H9 (cell line): ENCODE results near the gene DUS2. TPM values are rescaled to one million over a fixed set of nuclear protein-coding genes. Genes with fewer than 3 reads are reported as not detected.

Experiments used
- DNase-seq: peaks from one replicate; pipeline ENCODE4 v3.0.0-alpha.2; 2017
- H2AFZ ChIP-seq: one replicate; pipeline ENCODE4 v1.6.1; 2013; ENCODE audit warnings: mild to moderate bottlenecking, low read length, control low read depth, moderate library complexity
- H2AK5ac ChIP-seq: 2 replicates; pipeline ENCODE4 v1.6.1; 2013; ENCODE audit warnings: low read length, control low read depth, mixed read lengths; ENCODE audit not compliant: insufficient read length
- H2BK120ac ChIP-seq: one replicate; pipeline ENCODE4 v1.6.1; 2013; ENCODE audit warnings: low read depth, mild to moderate bottlenecking, low read length, control low read depth, inconsistent platforms; ENCODE audit not compliant: poor library complexity, severe bottlenecking
- H2BK12ac ChIP-seq: 2 replicates; pipeline ENCODE4 v1.6.1; 2013; ENCODE audit warnings: low read length, control low read depth, mixed read lengths, low read depth; ENCODE audit not compliant: insufficient read length
- H2BK15ac ChIP-seq: 2 replicates; pipeline ENCODE4 v1.6.1; 2013; ENCODE audit warnings: low read depth, low read length, control low read depth
- H2BK20ac ChIP-seq: one replicate; pipeline ENCODE4 v1.6.1; 2013; ENCODE audit warnings: low read depth, mild to moderate bottlenecking, low read length, control low read depth, inconsistent platforms; ENCODE audit not compliant: poor library complexity, severe bottlenecking
- H2BK5ac ChIP-seq: 2 replicates; pipeline ENCODE4 v1.6.1; 2013; ENCODE audit warnings: low read length, control low read depth, mixed read lengths; ENCODE audit not compliant: insufficient read length
- H3K14ac ChIP-seq: 2 replicates; pipeline ENCODE4 v1.6.1; 2013; ENCODE audit warnings: low read length, control low read depth; ENCODE audit not compliant: insufficient read depth
- H3K18ac ChIP-seq: 2 replicates; pipeline ENCODE4 v1.6.1; 2013; ENCODE audit warnings: low read depth, mild to moderate bottlenecking, mixed read lengths, low read length, control low read depth; ENCODE audit not compliant: insufficient read length
- H3K23ac ChIP-seq: 2 replicates; pipeline ENCODE4 v1.6.1; 2013; ENCODE audit warnings: low read length, control low read depth, mixed read lengths, low read depth; ENCODE audit not compliant: insufficient read length
- H3K23me2 ChIP-seq: 2 replicates; pipeline ENCODE4 v1.6.1; 2013; ENCODE audit warnings: low read depth, mild to moderate bottlenecking, mixed read lengths, low read length, control low read depth; ENCODE audit not compliant: insufficient read length, poor library complexity, severe bottlenecking
- H3K27ac ChIP-seq: 2 replicates; pipeline ENCODE4 v1.5.1; 2013; ENCODE audit warnings: low read length, control low read depth, mixed read lengths, low read depth; ENCODE audit not compliant: insufficient read length
- H3K27me3 ChIP-seq: 2 replicates; pipeline ENCODE4 v1.6.1; 2013; ENCODE audit warnings: low read length, control low read depth, inconsistent platforms; ENCODE audit not compliant: insufficient read depth
- H3K4ac ChIP-seq: 2 replicates; pipeline ENCODE4 v1.6.1; 2013; ENCODE audit warnings: low read depth, mild to moderate bottlenecking, control low read depth, inconsistent platforms, low read length, moderate library complexity
- H3K4me1 ChIP-seq: 2 replicates; pipeline ENCODE4 v1.6.1; 2013; ENCODE audit warnings: low read length, control low read depth, inconsistent platforms; ENCODE audit not compliant: insufficient read depth
- H3K4me2 ChIP-seq: 2 replicates; pipeline ENCODE4 v1.6.1; 2013; ENCODE audit warnings: low read length, control low read depth, mixed read lengths; ENCODE audit not compliant: insufficient read length, insufficient read depth
- H3K56ac ChIP-seq: 2 replicates; pipeline ENCODE4 v1.6.1; 2013; ENCODE audit warnings: low read depth, mild to moderate bottlenecking, mixed read lengths, low read length, control low read depth; ENCODE audit not compliant: insufficient read length
- H3K79me1 ChIP-seq: 2 replicates; pipeline ENCODE4 v1.6.1; 2013; ENCODE audit warnings: low read depth, mild to moderate bottlenecking, moderate library complexity, low read length, control low read depth, inconsistent platforms; ENCODE audit not compliant: insufficient read depth, poor library complexity, severe bottlenecking
- H3K79me2 ChIP-seq: 2 replicates; pipeline ENCODE4 v1.6.1; 2013; ENCODE audit warnings: low read length, control low read depth, inconsistent platforms; ENCODE audit not compliant: insufficient read depth
- H3K9ac ChIP-seq: 2 replicates; pipeline ENCODE4 v1.6.1; 2013; ENCODE audit warnings: low read length, control low read depth, mixed read lengths; ENCODE audit not compliant: insufficient read length; ENCODE audit errors: extremely low read depth
- H3K9me3 ChIP-seq: one replicate; pipeline ENCODE4 v1.6.1; 2013; ENCODE audit warnings: low read depth, low read length, inconsistent platforms; ENCODE audit not compliant: control insufficient read depth
- H3T11ph ChIP-seq: one replicate; pipeline ENCODE4 v1.6.1; 2013; ENCODE audit warnings: mild to moderate bottlenecking, low read length, control low read depth, inconsistent platforms
- H4K20me1 ChIP-seq: one replicate; pipeline ENCODE4 v1.6.1; 2013; ENCODE audit not compliant: control insufficient read depth, insufficient read length, insufficient read depth
- H4K5ac ChIP-seq: 2 replicates; pipeline ENCODE4 v1.6.1; 2013; ENCODE audit warnings: low read depth, mild to moderate bottlenecking, mixed read lengths, low read length, control low read depth; ENCODE audit not compliant: insufficient read length
- H4K8ac ChIP-seq: replicated peaks from 2 replicates; pipeline ENCODE4 v1.6.1; 2013; ENCODE audit warnings: low read length, control low read depth, mixed read lengths, low read depth; ENCODE audit not compliant: insufficient read length
- H4K91ac ChIP-seq: 2 replicates; pipeline ENCODE4 v1.6.1; 2013; ENCODE audit warnings: low read depth, mild to moderate bottlenecking, moderate library complexity, mixed read lengths, low read length, control low read depth; ENCODE audit not compliant: insufficient read length
- H3K27ac Mint-ChIP-seq, 3 experiments: 2 replicates in 2 of 3; 3 replicates in 1 of 3; pipeline ENCODE4 v1.8.0; 2020 to 2021; ENCODE audit warnings: mixed read lengths in 3 of 3, mild to moderate bottlenecking in 1 of 3, moderate library complexity in 1 of 3
- H3K27me3 Mint-ChIP-seq: 2 replicates; pipeline ENCODE4 v1.8.0; 2021; ENCODE audit warnings: low read depth, mild to moderate bottlenecking, moderate library complexity, mixed read lengths
- H3K36me3 Mint-ChIP-seq, 3 experiments: 2 replicates in 2 of 3; 3 replicates in 1 of 3; pipeline ENCODE4 v1.8.0; 2020 to 2021; ENCODE audit warnings: low read depth in 3 of 3, mixed read lengths in 3 of 3; ENCODE audit not compliant: insufficient read depth in 1 of 3
- H3K4me1 Mint-ChIP-seq, 2 experiments: 2 replicates each; pipeline ENCODE4 v1.8.0; 2020; ENCODE audit warnings: mixed read lengths in 2 of 2
- H3K4me3 Mint-ChIP-seq, 2 experiments: 2 replicates in 1 of 2; 3 replicates in 1 of 2; pipeline ENCODE4 v1.8.0; 2020 to 2021; ENCODE audit warnings: mild to moderate bottlenecking in 2 of 2, mixed read lengths in 2 of 2, moderate library complexity in 1 of 2
- H3K9me3 Mint-ChIP-seq, 2 experiments: 2 replicates in 1 of 2; 3 replicates in 1 of 2; pipeline ENCODE4 v1.8.0; 2020; ENCODE audit warnings: mild to moderate bottlenecking in 2 of 2, mixed read lengths in 2 of 2, moderate library complexity in 1 of 2
- WGBS: extraction: QIAGEN DNeasy Blood & Tissue Kit; methylation state at CpG from one replicate; pipeline ENCODE4 v1.1.7; 2013; ENCODE audit warnings: missing lambda C conversion rate, low lambda C conversion rate, mixed read lengths; ENCODE audit not compliant: insufficient read length; ENCODE audit errors: extremely low coverage; 5-methylcytosine and 5-hydroxymethylcytosine counted together
- total RNA-seq: library from RNA; stranded (reverse); gene quantifications from 2 replicates; pipeline ENCODE4 v1.2.1, GENCODE V29; 2021
- TF ChIP-seq, protein P1 (sequence below): fragments of 200-600 bp; sonication (generic); conservative IDR thresholded peaks from 3 replicates; pipeline ENCODE4 v1.8.0; 2021; ENCODE audit warnings: antibody characterized with exemption, mild to moderate bottlenecking

DUS2 gene
- total RNA-seq, 1 experiment from 2014 or later: 28.5 TPM

DNA sequence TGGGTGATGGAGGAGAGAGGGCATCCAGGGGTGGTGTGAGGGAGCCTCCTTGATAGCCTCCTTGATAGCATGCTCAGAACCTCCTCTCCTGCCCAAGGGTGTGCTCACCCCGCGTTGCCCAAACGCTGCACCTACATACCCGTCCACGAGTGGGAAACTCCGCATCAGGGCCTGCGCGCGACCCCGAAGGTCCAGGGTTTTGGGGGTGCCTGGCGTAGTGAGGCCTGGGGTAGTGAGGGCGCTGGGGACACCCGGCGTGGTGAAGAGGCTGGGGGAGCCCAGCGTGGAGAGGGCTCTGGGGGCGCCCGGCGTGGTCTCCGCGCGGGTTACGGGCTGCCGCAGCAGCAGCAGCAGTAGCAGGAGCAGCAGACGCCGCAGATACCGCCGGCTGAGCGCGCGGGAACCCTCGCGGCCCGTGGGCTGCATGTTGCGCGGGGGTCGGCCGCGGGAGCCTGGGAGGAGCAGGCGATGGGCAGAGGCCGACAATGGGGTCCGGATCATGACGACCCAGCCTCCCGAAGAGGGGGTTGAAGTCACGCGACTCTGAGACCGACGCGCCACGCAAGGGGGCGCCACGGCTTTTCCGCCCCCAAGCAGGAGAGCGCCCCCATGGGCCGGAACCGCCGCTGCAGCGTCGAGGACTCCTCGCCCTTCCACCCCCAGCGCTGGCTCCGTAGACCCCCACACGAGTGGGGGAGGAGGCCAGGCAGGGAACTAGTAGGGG is 43.0 kb upstream of the DUS2 start, which contains the start of gene DPEP3:
TSS of gene DPEP3 (minus strand) at position 545 of the 724 bp plus-strand sequence. CDS start at position 426, 119 bp downstream.
- Histone ChIP-seq H3K9me3 (no peaks in the 10 kb centered on the region), H2BK20ac (no peak within 1 kb of the TSS), H3K23me2 (no peaks in the 10 kb centered on the region), H4K91ac (no peak within 1 kb of the TSS), H3K14ac (no peak within 1 kb of the TSS; the same call in 1 of the 2 replicates), H3K23ac (no peak within 1 kb of the TSS), H2BK12ac (no peak within 1 kb of the TSS), H2AFZ (no peak within 1 kb of the TSS), H3K4ac (no peak within 1 kb of the TSS), H3K27ac (no peak within 1 kb of the TSS), H3K56ac (no peak within 1 kb of the TSS), H3T11ph (no peak within 1 kb of the TSS), H3K79me2 (no peaks in the 10 kb centered on the region), H3K27me3 (no peaks in the 10 kb centered on the region; the same call in 1 of the 2 replicates), H4K20me1 (no peaks in the 10 kb centered on the region), H2AK5ac (no peak within 1 kb of the TSS), H2BK5ac (no peak within 1 kb of the TSS), H4K8ac (no peak within 1 kb of the TSS), H3K4me1 (peaks cover 2% of the 10 kb centered on the region; the same call in 1 of the 2 replicates), H2BK15ac (no peak within 1 kb of the TSS), H4K5ac (no peak within 1 kb of the TSS), H3K4me2 (no peak within 1 kb of the TSS), H3K79me1 (no peaks in the 10 kb centered on the region), H3K9ac (no peak within 1 kb of the TSS), H2BK120ac (no peak within 1 kb of the TSS), H3K18ac (no peak within 1 kb of the TSS)
- H3K4me1 Mint-ChIP-seq: peaks cover 6 to 8% of the 10 kb centered on the region in 2 experiments
- WGBS: no CpG with 5 or more reads among the region's 62 CpGs
- DNase-seq: peak; percentile 82
- TF ChIP-seq, protein P1, sequence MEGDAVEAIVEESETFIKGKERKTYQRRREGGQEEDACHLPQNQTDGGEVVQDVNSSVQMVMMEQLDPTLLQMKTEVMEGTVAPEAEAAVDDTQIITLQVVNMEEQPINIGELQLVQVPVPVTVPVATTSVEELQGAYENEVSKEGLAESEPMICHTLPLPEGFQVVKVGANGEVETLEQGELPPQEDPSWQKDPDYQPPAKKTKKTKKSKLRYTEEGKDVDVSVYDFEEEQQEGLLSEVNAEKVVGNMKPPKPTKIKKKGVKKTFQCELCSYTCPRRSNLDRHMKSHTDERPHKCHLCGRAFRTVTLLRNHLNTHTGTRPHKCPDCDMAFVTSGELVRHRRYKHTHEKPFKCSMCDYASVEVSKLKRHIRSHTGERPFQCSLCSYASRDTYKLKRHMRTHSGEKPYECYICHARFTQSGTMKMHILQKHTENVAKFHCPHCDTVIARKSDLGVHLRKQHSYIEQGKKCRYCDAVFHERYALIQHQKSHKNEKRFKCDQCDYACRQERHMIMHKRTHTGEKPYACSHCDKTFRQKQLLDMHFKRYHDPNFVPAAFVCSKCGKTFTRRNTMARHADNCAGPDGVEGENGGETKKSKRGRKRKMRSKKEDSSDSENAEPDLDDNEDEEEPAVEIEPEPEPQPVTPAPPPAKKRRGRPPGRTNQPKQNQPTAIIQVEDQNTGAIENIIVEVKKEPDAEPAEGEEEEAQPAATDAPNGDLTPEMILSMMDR: peak; percentile 86
- no peak within 1 kb of the TSS for H3K4me3 Mint-ChIP-seq
- no peaks in the 10 kb centered on the region for H3K36me3 Mint-ChIP-seq
- H3K27me3 Mint-ChIP-seq: peaks cover 19% of the 10 kb centered on the region
- no peaks in the 10 kb centered on the region for H3K9me3 Mint-ChIP-seq
- peak within 1 kb of the TSS in 1 of 3 experiments; percentile 65; a peak in 1 of 7 replicates for H3K27ac Mint-ChIP-seq
